ENCODE measurements around the gene DNMT3A. TPM values are rescaled to one million over a fixed set of nuclear protein-coding genes. Genes with fewer than 3 reads are reported as not detected.

Gene DNMT3A
- total and polyA plus RNA-seq, 2 of the 8 experiments (the other 6 are each of a cell fraction or from before 2014, with no cell fraction given): 33.6 to 178 TPM

DNA sequence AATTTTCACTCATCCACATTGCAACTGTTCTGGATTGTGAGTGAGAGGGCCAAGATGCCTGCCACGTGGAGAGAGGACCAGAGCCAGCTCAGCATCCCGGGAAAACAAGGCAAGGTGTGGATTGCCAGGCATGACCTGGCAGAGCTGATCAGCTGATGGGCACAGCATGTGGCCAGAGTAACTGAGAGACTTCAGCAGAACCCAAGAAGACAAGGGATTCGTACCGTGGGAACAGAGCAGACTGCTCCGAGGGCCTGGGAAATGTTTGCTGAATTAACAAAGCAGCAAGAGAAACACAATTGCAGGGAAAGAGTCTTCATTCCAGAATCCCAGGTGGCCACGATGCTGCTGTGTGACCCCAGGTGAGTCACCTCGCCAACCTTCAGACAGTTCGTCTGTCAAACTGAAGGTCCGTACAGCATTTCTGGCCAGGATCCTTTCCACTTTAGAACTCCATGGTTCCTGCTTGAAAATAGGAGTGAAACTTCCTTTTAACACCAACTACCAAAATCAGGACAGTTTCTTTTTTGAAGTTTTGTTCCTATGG is 147.1 kb downstream of the DNMT3A start:
- ChIA-PET CTCF (ENCODE audit: partially characterized antibody) (interaction anchor here (0.6 to 9.0 kb wide), 12 partner anchors 10 to 456 kb away, joined by 3 to 106 read pairs (median 7); partner anchors contain the start of gene POMC), POLR2A (ENCODE audit: partially characterized antibody) (interaction anchor here (1.2 kb wide), 1 partner anchor 219 kb away, joined by 3 read pairs; no protein-coding TSS in a partner anchor)
- H3K56ac ChIP-seq (replicated peaks; ENCODE audit: insufficient read length, low read depth, low read length): no peak overlapping the region
- H3K4ac ChIP-seq (replicated peaks; ENCODE audit: insufficient read length, low read depth, low read length): no peak overlapping the region
- no peak overlapping the region for H2BK5ac ChIP-seq (ENCODE audit: low read depth, low read length)
- 77% methylated on average over 9 of the region's 9 CpGs; no CpG with 5 or more reads in 1 of the 2 experiments for WGBS, 2 experiments (ENCODE audit: extremely low coverage in 1 of 2, insufficient coverage in 1 of 2, insufficient read length in 1 of 2, insufficient replicate concordance in 2 of 2, low coverage in 1 of 2, low lambda C conversion rate in 2 of 2, missing lambda C conversion rate in 1 of 2)
- H3K9ac ChIP-seq (replicated peaks in 1 of 4; ENCODE audit: extremely low read depth in 1 of 4, low read depth in 3 of 4, low read length in 3 of 4): no peak overlapping the region
- H3K23me2 ChIP-seq (ENCODE audit: low read depth, low read length): no peaks in the 10 kb centered on the region; the same call in 1 of the 2 replicates
- TF ChIP-seq SUZ12 (IDR thresholded peaks at IDR 0.05; ENCODE audit: low read length) (no peak), TEAD4 (IDR thresholded peaks at IDR 0.05; ENCODE audit: low read depth, low read length) (no peak), TAF7 (optimal IDR thresholded peaks at IDR 0.05; ENCODE audit: borderline replicate concordance, low read depth, low read length) (no peak), RNF2 (IDR thresholded peaks at IDR 0.05; ENCODE audit: borderline replicate concordance, low read depth, low read length, missing control alignments, poor library complexity, severe bottlenecking) (no peak), POLR2A (IDR thresholded peaks at IDR 0.05; ENCODE audit: control extremely low read depth in 1 of 2, low read depth in 2 of 2, low read length in 2 of 2) (no peak), SRF (IDR thresholded peaks at IDR 0.05; ENCODE audit: low read depth, low read length) (no peak)
- no peaks in the 10 kb centered on the region for H3K79me1 ChIP-seq (ENCODE audit: low read depth, low read length)
- H4K8ac ChIP-seq (ENCODE audit: extremely low read depth, insufficient read depth, low read length): no peak overlapping the region
- H2BK20ac ChIP-seq (ENCODE audit: low read length): no peak overlapping the region
- H3K27me3 ChIP-seq (replicated peaks in 1 of 4; ENCODE audit: control insufficient read depth in 3 of 4, extremely low read depth in 1 of 4, insufficient read depth in 3 of 4, low read length in 3 of 4): no peaks in the 10 kb centered on the region
- H4K91ac ChIP-seq (replicated peaks; ENCODE audit: insufficient read length, low read length): no peak overlapping the region
- H2BK15ac ChIP-seq (ENCODE audit: low read length): no peak overlapping the region
- no peak overlapping the region for H2AFZ ChIP-seq (ENCODE audit: low read length)
- no peaks in the 10 kb centered on the region for H3K79me2 ChIP-seq (ENCODE audit: control insufficient read depth in 1 of 2, insufficient read depth in 2 of 2, low read length in 2 of 2)
- H2BK120ac ChIP-seq (replicated peaks; ENCODE audit: low read depth, low read length): no peak overlapping the region
- H3K4me2 ChIP-seq (ENCODE audit: insufficient read depth in 1 of 2, low read depth in 2 of 2, low read length in 2 of 2): no peak overlapping the region
- FAIRE-seq (no peak), DNase-seq (ENCODE audit: low read depth in 1 of 2, low spot score in 2 of 2) (no peak)
- H4K20me1 ChIP-seq (replicated peaks in 1 of 2; ENCODE audit: control insufficient read depth in 1 of 2, insufficient read depth in 2 of 2, low read length in 2 of 2): peaks cover 0 to 1% of the 10 kb centered on the region in 2 experiments
- no peaks in the 10 kb centered on the region; a peak in 1 of 7 replicates for H3K4me1 ChIP-seq (replicated peaks in 1 of 4; ENCODE audit: control insufficient read depth in 3 of 4, insufficient read depth in 4 of 4, low read length in 3 of 4)
- no peaks in the 10 kb centered on the region for H3K9me3 ChIP-seq (ENCODE audit: insufficient read depth in 2 of 2, low read depth in 1 of 2, low read length in 1 of 2)
- H3K14ac ChIP-seq (ENCODE audit: insufficient read length): no peak overlapping the region
- no peak overlapping the region for H3K18ac ChIP-seq (ENCODE audit: extremely low read depth, low read length)
- H3K4me3 ChIP-seq (ENCODE audit: extremely low read depth in 1 of 4, insufficient read depth in 2 of 4, low read depth in 3 of 4, low read length in 4 of 4): no peak overlapping the region
- no peak overlapping the region for H2BK12ac ChIP-seq (ENCODE audit: low read depth, low read length)
- no peak overlapping the region for H3K23ac ChIP-seq (ENCODE audit: insufficient read length)
- H2AK5ac ChIP-seq (ENCODE audit: low read depth, low read length): no peak overlapping the region
- no peaks in the 10 kb centered on the region for H3K36me3 ChIP-seq (ENCODE audit: control insufficient read depth in 2 of 4, insufficient read depth in 4 of 4, low read length in 3 of 4)
- no peak overlapping the region for H3K27ac ChIP-seq (ENCODE audit: low read depth, low read length)
- H4K5ac ChIP-seq (ENCODE audit: insufficient read length, low read depth, low read length): no peak overlapping the region
